GM12872 (cell line): ENCODE measurements around the gene SNX27.

Source experiments
- TF ChIP-seq, protein P1 (sequence below): IDR thresholded peaks from 3 replicates; pipeline ENCODE4 v1.5.1; 2011; ENCODE audit warnings: low read depth, mild to moderate bottlenecking, low read length, moderate library complexity; ENCODE audit not compliant: insufficient read depth

SNX27 gene

DNA sequence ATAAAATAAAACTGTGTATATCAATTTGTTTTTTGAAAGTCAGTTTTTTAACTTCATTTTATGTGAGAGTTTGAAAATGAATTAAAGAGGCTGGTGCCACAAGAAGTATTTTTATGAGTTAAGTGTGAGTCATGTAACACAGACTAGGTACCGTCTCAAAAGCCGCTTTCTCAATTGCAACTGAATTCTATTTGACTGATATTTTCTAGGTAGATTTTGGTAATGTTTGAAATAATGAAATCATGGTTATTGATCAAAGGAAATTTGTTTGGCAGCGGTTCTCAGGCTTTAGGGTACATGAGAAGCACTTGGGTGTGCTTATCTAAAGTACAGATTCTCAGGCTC, 4.6 kb downstream of the SNX27 start:
- TF ChIP-seq, protein P1, sequence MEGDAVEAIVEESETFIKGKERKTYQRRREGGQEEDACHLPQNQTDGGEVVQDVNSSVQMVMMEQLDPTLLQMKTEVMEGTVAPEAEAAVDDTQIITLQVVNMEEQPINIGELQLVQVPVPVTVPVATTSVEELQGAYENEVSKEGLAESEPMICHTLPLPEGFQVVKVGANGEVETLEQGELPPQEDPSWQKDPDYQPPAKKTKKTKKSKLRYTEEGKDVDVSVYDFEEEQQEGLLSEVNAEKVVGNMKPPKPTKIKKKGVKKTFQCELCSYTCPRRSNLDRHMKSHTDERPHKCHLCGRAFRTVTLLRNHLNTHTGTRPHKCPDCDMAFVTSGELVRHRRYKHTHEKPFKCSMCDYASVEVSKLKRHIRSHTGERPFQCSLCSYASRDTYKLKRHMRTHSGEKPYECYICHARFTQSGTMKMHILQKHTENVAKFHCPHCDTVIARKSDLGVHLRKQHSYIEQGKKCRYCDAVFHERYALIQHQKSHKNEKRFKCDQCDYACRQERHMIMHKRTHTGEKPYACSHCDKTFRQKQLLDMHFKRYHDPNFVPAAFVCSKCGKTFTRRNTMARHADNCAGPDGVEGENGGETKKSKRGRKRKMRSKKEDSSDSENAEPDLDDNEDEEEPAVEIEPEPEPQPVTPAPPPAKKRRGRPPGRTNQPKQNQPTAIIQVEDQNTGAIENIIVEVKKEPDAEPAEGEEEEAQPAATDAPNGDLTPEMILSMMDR: no peak

DNA sequence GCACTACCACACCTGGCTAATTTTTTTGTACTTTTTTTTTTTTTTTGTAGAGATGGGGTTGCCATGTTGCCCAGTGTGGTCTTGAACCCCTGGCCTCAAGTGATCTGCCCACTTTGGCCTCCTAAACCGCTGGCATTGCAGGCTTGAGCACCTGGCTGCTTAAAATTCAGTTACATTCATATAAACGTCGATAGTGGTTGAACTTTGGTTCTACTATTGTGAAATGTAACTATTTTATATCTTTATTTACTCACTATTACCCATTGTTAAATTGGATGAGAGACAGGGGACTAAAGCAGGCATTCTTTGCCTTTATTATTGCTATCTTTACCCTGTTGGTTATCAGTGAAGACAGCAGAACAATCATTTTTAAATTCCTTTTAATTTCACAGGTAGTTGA, 6.2 kb downstream of the SNX27 start:
- TF ChIP-seq, protein P1: no peak

DNA sequence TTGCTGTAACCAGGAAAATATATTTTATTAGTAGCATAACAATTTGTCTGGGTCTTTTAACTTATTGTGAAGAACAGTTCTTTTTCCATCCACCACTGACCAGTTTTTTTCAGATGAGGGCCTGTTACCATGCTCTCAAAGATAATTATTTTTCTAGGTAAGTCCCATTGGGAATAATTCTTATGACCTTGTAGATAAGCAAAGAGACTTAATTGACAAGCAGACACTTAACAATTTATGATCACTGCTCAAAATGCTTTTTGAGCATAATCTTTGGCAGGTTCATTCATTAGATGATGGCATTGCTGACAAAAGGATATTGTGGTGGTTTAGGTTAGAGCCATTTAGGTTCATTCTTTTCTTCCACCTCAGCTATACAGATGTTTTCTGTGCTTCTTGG, 6.6 kb downstream of the SNX27 start:
- TF ChIP-seq, protein P1: no peak

DNA sequence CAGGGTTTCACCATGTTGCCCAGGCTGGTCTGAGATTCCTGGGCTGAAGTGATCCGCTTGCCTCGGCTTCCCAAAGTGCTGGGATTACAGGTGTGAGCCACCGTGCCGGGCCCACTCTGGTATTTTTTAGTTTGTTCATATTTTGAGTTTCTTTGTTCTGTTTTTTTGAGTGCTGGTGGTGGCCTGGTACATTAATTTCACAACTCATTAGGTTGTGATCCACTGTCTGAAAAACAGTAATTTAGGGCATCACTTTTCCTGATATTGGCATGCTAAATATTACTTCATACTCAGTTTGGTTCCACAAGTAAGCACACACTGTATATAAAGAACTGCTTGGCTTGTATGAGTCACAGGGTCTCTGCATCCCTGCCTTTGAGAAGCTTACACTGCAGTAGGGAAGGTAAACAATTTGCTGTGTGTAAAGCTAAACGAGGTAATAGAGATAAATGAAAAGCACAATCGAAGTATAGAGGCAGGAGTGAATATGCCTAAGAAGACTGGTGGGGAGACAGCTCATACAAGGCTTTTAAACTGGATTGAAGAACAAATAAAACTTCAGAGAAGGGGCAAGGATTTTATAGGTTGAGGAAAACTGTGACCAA, 7.7 kb downstream of the SNX27 start:
- TF ChIP-seq, protein P1: no peak

DNA sequence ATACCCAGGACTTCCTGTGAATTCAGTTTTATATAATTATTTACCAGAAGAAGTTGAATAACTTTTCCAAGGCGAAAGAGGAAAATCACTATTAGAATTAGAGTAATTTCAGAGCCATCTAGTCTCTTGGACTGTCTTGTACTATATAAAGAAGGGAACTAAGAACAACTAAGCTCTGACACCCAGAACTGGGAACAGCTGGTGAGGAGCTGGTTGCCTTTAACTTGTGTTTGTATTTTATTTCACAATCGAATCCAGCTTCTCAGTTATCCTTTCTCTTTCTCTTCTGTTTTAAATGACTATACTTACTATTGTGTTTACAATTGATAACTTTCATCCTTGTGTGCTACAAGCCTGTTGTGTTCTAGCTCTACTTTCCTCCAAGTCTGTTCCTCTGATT, 8.4 kb downstream of the SNX27 start:
- TF ChIP-seq, protein P1: no peak

DNA sequence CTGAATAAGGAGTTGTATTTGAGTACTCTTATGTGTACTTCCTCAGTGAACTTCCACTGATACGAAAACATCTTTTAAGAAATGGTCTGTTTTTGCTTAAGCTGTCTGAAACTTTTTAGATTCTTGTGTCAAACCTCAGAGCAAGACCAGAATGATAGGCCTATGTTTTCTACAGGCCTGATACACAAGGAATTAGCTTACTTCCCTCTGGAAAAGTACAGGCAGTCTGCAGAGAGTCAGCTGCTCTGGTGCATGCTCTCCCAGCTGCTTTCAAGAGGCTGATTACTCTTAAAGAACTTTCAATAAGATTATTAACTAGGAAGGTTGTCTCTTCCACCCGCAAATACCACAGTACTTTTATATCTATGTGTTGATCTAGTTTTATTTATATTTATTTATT, 9.5 kb downstream of the SNX27 start:
- TF ChIP-seq, protein P1: no peak

DNA sequence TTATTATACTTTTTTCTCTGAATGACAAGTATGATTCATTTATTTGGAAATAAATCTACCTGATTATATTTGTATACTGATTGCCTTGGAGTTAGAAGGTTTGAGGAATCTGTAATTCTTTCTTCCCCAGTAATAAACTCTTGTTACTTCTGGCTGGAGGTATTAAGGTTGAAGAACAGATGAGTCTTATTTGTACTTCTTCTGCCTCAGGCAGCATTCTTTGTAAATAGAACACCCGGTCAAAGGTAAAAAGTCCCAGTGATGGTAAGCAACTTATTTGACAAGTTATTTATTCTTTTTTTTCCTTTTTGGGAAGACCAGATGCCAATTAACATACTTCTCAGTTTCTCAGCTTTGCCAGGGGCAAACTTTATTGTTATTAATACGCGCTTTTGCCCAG, 12.9 kb downstream of the SNX27 start:
- TF ChIP-seq, protein P1: no peak
